Gastroesophageal sphincter (tissue), 4 donors: ENCODE data around the gene GDPD1. TPM values are rescaled to one million over a fixed set of nuclear protein-coding genes. Genes with fewer than 3 reads are reported as not detected.

Experiments used
- ATAC-seq: fragments of 150-250 bp; one replicate; pipeline ENCODE4 v1.9.1; 2016; ENCODE audit warnings: mild to moderate bottlenecking, moderate library complexity
- H3K27ac ChIP-seq, 4 donors: fragments of 200-600 bp; sonication (generic) in 3 of 4; 1 replicate in 3 of 4; 2 replicates in 1 of 4; pipeline ENCODE4 v1.5.1; 2016 to 2019
- H3K27me3 ChIP-seq: fragments of 200-600 bp; sonication (generic); one replicate; pipeline ENCODE4 v1.5.1; 2019
- H3K36me3 ChIP-seq, 2 donors: fragments of 200-600 bp; sonication (generic); one replicate each; pipeline ENCODE4 v1.5.1; 2019; ENCODE audit warnings: control low read depth in 1 of 2
- H3K4me1 ChIP-seq, 3 donors: fragments of 200-600 bp; sonication (generic); 1 replicate in 2 of 3; 2 replicates in 1 of 3; pipeline ENCODE4 v1.5.1; 2016 to 2019; ENCODE audit warnings: control low read depth in 2 of 3
- H3K4me3 ChIP-seq, 2 donors: fragments of 200-600 bp; sonication (generic); one replicate each; pipeline ENCODE4 v1.5.1; 2019; ENCODE audit warnings: mild to moderate bottlenecking in 1 of 2, moderate library complexity in 1 of 2
- H3K9me3 ChIP-seq, 3 donors: fragments of 200-600 bp; sonication (generic); one replicate each; pipeline ENCODE4 v1.5.1; 2017 to 2019; ENCODE audit warnings: control low read depth in 2 of 3
- CTCF ChIP-seq, 4 experiments: fragments of 200-600 bp in 2 of 4; fragments of 450-650 bp in 2 of 4; sonication (generic) in 1 of 4; IDR thresholded peaks; one replicate each; pipeline ENCODE4 v1.5.1; 2017 to 2019; ENCODE audit warnings: antibody characterized with exemption in 4 of 4, mild to moderate bottlenecking in 2 of 4, moderate library complexity in 2 of 4
- EP300 ChIP-seq: sonication (generic); formaldehyde crosslinking; IDR thresholded peaks from one replicate; pipeline ENCODE4 v1.6.1; 2017; ENCODE audit warnings: antibody characterized with exemption, mild to moderate bottlenecking
- POLR2A ChIP-seq, 2 donors: fragments of 450-650 bp; IDR thresholded peaks; one replicate each; pipeline ENCODE4 v1.6.1; 2017; ENCODE audit warnings: antibody characterized with exemption in 2 of 2, mild to moderate bottlenecking in 2 of 2, moderate library complexity in 1 of 2
- POLR2AphosphoS5 ChIP-seq: sonication (generic); formaldehyde crosslinking; IDR thresholded peaks from one replicate; pipeline ENCODE4 v1.6.1; 2017; ENCODE audit warnings: antibody characterized with exemption
- WGBS, 2 donors: methylation state at CpG; one replicate each; pipeline ENCODE4 v1.1.5; 2018; ENCODE audit warnings: low coverage in 1 of 2; 5-methylcytosine and 5-hydroxymethylcytosine counted together
- total RNA-seq, 4 donors: library from RNA; depleted of rRNA; stranded (reverse); fragments of >200 nt; gene quantifications; one replicate each; pipeline ENCODE4 v1.1.0, GENCODE V29; 2016

Gene GDPD1
- total RNA-seq, 4 donors from 2014 or later, result 0.67 to 6.2 (median 2.5) TPM

- Histone ChIP-seq H3K36me3 (no peaks in the 10 kb centered on the region), H3K27ac (no peak overlapping the region), H3K4me1 (no peaks in the 10 kb centered on the region), H3K27me3 (no peaks in the 10 kb centered on the region), H3K4me3 (no peak overlapping the region), H3K9me3 (no peaks in the 10 kb centered on the region)
- 10 to 50% methylated on average over 1 of the region's 1 CpG for WGBS, 2 donors
- no peak for ATAC-seq
- no peak for TF ChIP-seq EP300
- TF ChIP-seq POLR2A (IDR thresholded peaks at IDR 0.05), result no peak
- no peak for TF ChIP-seq CTCF (IDR thresholded peaks at IDR 0.05)
Observed at GRCh38 chr17:59292174-59292523, 71.8 kb downstream of the GDPD1 start.

GRCh38 chr17:59296190-59296589 is 75.9 kb downstream of the GDPD1 start:
- H3K27ac ChIP-seq, result no peak overlapping the region
- no peak for TF ChIP-seq EP300
- TF ChIP-seq POLR2A (IDR thresholded peaks at IDR 0.05), result no peak
- no peaks in the 10 kb centered on the region for H3K4me1 ChIP-seq
- WGBS, 2 donors, result 92 to 96% methylated on average over 2 of the region's 2 CpGs
- H3K9me3 ChIP-seq, result no peaks in the 10 kb centered on the region
- no peak for ATAC-seq
- no peak overlapping the region for H3K4me3 ChIP-seq
- H3K36me3 ChIP-seq, result no peaks in the 10 kb centered on the region
- no peaks in the 10 kb centered on the region for H3K27me3 ChIP-seq

GRCh38 chr17:59298521-59298920 is 78.2 kb downstream of the GDPD1 start:
- H3K36me3 ChIP-seq, result no peaks in the 10 kb centered on the region
- no peaks in the 10 kb centered on the region for H3K9me3 ChIP-seq
- 39 to 44% methylated on average over 2 of the region's 2 CpGs for WGBS, 2 donors
- H3K27ac ChIP-seq, result no peak overlapping the region
- ATAC-seq, result no peak
- H3K27me3 ChIP-seq, result no peaks in the 10 kb centered on the region
- TF ChIP-seq POLR2AphosphoS5, result no peak
- no peak for TF ChIP-seq EP300
- no peak for TF ChIP-seq POLR2A (IDR thresholded peaks at IDR 0.05)
- no peak for TF ChIP-seq CTCF (IDR thresholded peaks at IDR 0.05)
- H3K4me1 ChIP-seq, result no peaks in the 10 kb centered on the region
- no peak overlapping the region for H3K4me3 ChIP-seq

GRCh38 chr17:59299400-59300092 is 79.2 kb downstream of the GDPD1 start:
- H3K9me3 ChIP-seq, result no peaks in the 10 kb centered on the region
- no peak for TF ChIP-seq POLR2A (IDR thresholded peaks at IDR 0.05)
- no peak for TF ChIP-seq POLR2AphosphoS5
- no peak for TF ChIP-seq EP300
- H3K4me1 ChIP-seq, result no peaks in the 10 kb centered on the region
- no peak overlapping the region for H3K27ac ChIP-seq
- no peak for ATAC-seq
- no peaks in the 10 kb centered on the region for H3K36me3 ChIP-seq
- 75 to 93% methylated on average over 2 of the region's 2 CpGs for WGBS, 2 donors
- H3K4me3 ChIP-seq, result no peak overlapping the region
- H3K27me3 ChIP-seq, result no peaks in the 10 kb centered on the region

GRCh38 chr17:59300941-59301340 is 80.6 kb downstream of the GDPD1 start:
- no peak for ATAC-seq
- no peak overlapping the region for H3K4me3 ChIP-seq
- 73% methylated on average over 4 of the region's 5 CpGs; no CpG with 5 or more reads in 1 of the 2 donors for WGBS, 2 donors
- TF ChIP-seq POLR2AphosphoS5, result no peak
- no peak for TF ChIP-seq POLR2A (IDR thresholded peaks at IDR 0.05)
- no peak for TF ChIP-seq CTCF (IDR thresholded peaks at IDR 0.05)
- no peak for TF ChIP-seq EP300
- no peaks in the 10 kb centered on the region for H3K36me3 ChIP-seq
- no peaks in the 10 kb centered on the region for H3K4me1 ChIP-seq
- H3K27me3 ChIP-seq, result no peaks in the 10 kb centered on the region
- H3K9me3 ChIP-seq, result no peaks in the 10 kb centered on the region
- no peak overlapping the region for H3K27ac ChIP-seq

- TF ChIP-seq POLR2AphosphoS5, result no peak
- TF ChIP-seq POLR2A (IDR thresholded peaks at IDR 0.05), result no peak
- H3K4me3 ChIP-seq, result no peak overlapping the region
- H3K36me3 ChIP-seq, result no peaks in the 10 kb centered on the region
- H3K4me1 ChIP-seq, result no peaks in the 10 kb centered on the region
- H3K9me3 ChIP-seq, result no peaks in the 10 kb centered on the region
- H3K27ac ChIP-seq, result no peak overlapping the region
- no peaks in the 10 kb centered on the region for H3K27me3 ChIP-seq
- WGBS, 2 donors, result 82 to 86% methylated on average over 2 of the region's 2 CpGs
- ATAC-seq, result no peak
Observed at GRCh38 chr17:59304811-59305210, 84.5 kb downstream of the GDPD1 start.
